Measurements from ENCODE around the gene ELSPBP1. TPM values are rescaled to one million over a fixed set of nuclear protein-coding genes. Genes with fewer than 3 reads are reported as not detected.

Gene ELSPBP1
- total and polyA plus RNA-seq, 2 donors (not counting 3 experiments of a cell fraction or from before 2014, with no cell fraction given), result not detected

DNA sequence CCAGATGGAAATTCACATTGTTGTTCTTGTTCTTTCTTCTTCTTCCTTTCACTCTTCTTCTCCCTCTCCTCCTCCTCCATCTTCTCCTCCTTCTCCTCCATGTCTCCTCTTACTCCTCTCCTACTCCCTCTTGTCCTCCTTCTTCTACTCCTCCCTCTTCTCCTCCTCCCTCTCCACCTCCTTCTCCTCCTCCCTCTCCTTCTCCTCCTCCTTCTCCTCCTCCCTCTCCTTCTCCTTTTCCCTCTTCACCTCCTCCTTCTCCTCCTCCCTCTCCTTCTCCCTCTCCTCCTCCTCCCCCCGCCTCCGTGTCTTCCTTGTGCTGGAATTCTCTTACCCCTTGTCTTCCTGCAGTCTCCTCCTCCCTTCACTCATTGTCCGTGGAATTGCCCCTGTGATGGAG is 31.0 kb downstream of the ELSPBP1 start:
- ChIA-PET CTCF (interaction anchor here (1.5 kb wide), 1 partner anchor 19 kb away, joined by 4 read pairs; no protein-coding TSS in a partner anchor), POLR2A (no interaction called here)
- H3K9me3 ChIP-seq (replicated peaks; ENCODE audit: control insufficient read depth, insufficient read depth, low read length), result no peaks in the 10 kb centered on the region
- H3K4me1 ChIP-seq (ENCODE audit: control insufficient read depth, extremely low read depth, insufficient read depth, low read length), result no peaks in the 10 kb centered on the region
- H3K36me3 ChIP-seq (ENCODE audit: control insufficient read depth in 2 of 2, extremely low read depth in 1 of 2, insufficient read depth in 2 of 2, low read length in 2 of 2), result no peaks in the 10 kb centered on the region
- H3K4me2 ChIP-seq (ENCODE audit: insufficient read depth, low read length), result no peak overlapping the region
- no peak overlapping the region for H2AFZ ChIP-seq (ENCODE audit: low read depth, low read length)
- TF ChIP-seq EZH2 (IDR thresholded peaks at IDR 0.05; ENCODE audit: borderline replicate concordance, low read depth, low read length, severe bottlenecking) (no peak), POLR2A (IDR thresholded peaks at IDR 0.05; ENCODE audit: low read depth, low read length) (no peak), GATA2 (IDR thresholded peaks at IDR 0.05; ENCODE audit: insufficient read depth, insufficient read length, low read depth, low read length) (no peak), MYC (IDR thresholded peaks at IDR 0.05; ENCODE audit: low read depth, low read length) (no peak), POLR2AphosphoS5 (IDR thresholded peaks at IDR 0.05; ENCODE audit: insufficient read depth, low read depth, low read length) (no peak), FOS (IDR thresholded peaks at IDR 0.05; ENCODE audit: borderline replicate concordance, insufficient read depth, low read length) (no peak), JUN (IDR thresholded peaks at IDR 0.05; ENCODE audit: borderline replicate concordance, insufficient read depth, insufficient read length, low read depth) (no peak)
- TF ChIP-seq, protein P1, sequence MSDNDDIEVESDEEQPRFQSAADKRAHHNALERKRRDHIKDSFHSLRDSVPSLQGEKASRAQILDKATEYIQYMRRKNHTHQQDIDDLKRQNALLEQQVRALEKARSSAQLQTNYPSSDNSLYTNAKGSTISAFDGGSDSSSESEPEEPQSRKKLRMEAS (IDR thresholded peaks at IDR 0.05; ENCODE audit: insufficient read depth, insufficient read length), result no peak
- TF ChIP-seq, protein P2, sequence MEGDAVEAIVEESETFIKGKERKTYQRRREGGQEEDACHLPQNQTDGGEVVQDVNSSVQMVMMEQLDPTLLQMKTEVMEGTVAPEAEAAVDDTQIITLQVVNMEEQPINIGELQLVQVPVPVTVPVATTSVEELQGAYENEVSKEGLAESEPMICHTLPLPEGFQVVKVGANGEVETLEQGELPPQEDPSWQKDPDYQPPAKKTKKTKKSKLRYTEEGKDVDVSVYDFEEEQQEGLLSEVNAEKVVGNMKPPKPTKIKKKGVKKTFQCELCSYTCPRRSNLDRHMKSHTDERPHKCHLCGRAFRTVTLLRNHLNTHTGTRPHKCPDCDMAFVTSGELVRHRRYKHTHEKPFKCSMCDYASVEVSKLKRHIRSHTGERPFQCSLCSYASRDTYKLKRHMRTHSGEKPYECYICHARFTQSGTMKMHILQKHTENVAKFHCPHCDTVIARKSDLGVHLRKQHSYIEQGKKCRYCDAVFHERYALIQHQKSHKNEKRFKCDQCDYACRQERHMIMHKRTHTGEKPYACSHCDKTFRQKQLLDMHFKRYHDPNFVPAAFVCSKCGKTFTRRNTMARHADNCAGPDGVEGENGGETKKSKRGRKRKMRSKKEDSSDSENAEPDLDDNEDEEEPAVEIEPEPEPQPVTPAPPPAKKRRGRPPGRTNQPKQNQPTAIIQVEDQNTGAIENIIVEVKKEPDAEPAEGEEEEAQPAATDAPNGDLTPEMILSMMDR (IDR thresholded peaks at IDR 0.05; ENCODE audit: extremely low read depth in 1 of 2, insufficient read depth in 1 of 2, low read depth in 1 of 2, low read length in 2 of 2), result no peak
- no peak overlapping the region for H3K9ac ChIP-seq (replicated peaks; ENCODE audit: extremely low read depth, insufficient read depth, low read length)
- H4K20me1 ChIP-seq (replicated peaks; ENCODE audit: control insufficient read depth, extremely low read depth, insufficient read depth, low read length), result no peaks in the 10 kb centered on the region
- BruUV-seq (replicated peaks), result no TSS peak
- dilution Hi-C loops (cut with MboI; ENCODE audit: extremely low pct_ligation_motif_present, low sequenced_read_pairs), result no loop called here
- H3K27me3 ChIP-seq (ENCODE audit: control insufficient read depth in 2 of 2, insufficient read depth in 2 of 2, low read length in 2 of 2), result no peaks in the 10 kb centered on the region
- intact Hi-C loops (cut with micrococcal nuclease), result no loop called here
- H3K79me2 ChIP-seq (ENCODE audit: control insufficient read depth, insufficient read depth, low read length), result no peaks in the 10 kb centered on the region
- no peak overlapping the region for H3K27ac ChIP-seq (ENCODE audit: insufficient read depth, low read depth, low read length)
- DNase-seq (ENCODE audit: low read depth, low spot score) (no peak), FAIRE-seq (no peak)
- no peaks in the 10 kb centered on the region for H3K9me1 ChIP-seq (replicated peaks; ENCODE audit: control insufficient read depth, extremely low read depth, insufficient read depth, low read length)
- H3K4me3 ChIP-seq (replicated peaks in 1 of 3; ENCODE audit: insufficient read depth in 1 of 3, low read depth in 1 of 3, low read length in 3 of 3), result no peak overlapping the region

Measured in endothelial cell of umbilical vein (primary cell).